GM12872 (cell line): ENCODE measurements around the gene DDR1.

ENCODE experiments used
- TF ChIP-seq, protein P1 (sequence below): IDR thresholded peaks from 3 replicates; pipeline ENCODE4 v1.5.1; 2011; ENCODE audit warnings: low read depth, mild to moderate bottlenecking, low read length, moderate library complexity; ENCODE audit not compliant: insufficient read depth

Gene DDR1

DNA sequence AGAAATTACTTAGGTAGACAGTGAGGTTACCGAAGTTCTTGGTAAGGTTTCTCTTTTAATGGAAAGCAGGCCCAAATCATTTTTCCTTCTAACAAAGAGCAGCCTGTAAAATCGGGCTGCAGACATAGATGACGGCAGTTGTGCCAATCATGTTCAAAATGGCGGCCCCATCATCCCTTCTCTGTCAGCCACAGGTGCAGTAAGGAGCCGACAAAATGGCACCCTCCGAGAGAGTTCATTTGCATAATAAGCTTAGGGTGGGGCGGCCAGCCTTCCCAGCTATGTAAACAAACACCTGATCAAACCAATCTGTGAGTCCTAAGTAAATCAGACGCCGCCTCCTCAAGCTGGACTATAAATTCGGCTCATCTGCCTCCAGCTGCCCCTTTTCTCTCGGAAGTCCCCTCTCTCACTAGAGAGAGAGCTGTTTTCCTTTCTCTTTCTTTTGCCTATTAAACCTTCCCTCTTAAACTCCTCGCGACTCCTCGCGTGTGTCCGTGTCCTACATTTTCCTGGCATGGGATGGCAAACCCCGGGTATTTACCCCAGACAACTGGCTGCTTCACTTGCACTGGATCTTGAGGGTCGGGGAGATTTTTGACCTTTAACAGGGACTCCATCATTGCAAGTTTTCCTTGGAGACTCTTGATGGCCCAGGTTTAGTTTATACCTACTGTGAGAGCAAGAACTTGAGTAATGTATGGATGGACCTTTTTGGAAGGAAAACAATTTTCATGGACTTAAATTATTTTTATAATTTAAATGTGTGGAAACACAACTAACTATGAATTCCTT is 8.9 kb upstream of the DDR1 start:
- TF ChIP-seq, protein P1, sequence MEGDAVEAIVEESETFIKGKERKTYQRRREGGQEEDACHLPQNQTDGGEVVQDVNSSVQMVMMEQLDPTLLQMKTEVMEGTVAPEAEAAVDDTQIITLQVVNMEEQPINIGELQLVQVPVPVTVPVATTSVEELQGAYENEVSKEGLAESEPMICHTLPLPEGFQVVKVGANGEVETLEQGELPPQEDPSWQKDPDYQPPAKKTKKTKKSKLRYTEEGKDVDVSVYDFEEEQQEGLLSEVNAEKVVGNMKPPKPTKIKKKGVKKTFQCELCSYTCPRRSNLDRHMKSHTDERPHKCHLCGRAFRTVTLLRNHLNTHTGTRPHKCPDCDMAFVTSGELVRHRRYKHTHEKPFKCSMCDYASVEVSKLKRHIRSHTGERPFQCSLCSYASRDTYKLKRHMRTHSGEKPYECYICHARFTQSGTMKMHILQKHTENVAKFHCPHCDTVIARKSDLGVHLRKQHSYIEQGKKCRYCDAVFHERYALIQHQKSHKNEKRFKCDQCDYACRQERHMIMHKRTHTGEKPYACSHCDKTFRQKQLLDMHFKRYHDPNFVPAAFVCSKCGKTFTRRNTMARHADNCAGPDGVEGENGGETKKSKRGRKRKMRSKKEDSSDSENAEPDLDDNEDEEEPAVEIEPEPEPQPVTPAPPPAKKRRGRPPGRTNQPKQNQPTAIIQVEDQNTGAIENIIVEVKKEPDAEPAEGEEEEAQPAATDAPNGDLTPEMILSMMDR, result no peak

DNA sequence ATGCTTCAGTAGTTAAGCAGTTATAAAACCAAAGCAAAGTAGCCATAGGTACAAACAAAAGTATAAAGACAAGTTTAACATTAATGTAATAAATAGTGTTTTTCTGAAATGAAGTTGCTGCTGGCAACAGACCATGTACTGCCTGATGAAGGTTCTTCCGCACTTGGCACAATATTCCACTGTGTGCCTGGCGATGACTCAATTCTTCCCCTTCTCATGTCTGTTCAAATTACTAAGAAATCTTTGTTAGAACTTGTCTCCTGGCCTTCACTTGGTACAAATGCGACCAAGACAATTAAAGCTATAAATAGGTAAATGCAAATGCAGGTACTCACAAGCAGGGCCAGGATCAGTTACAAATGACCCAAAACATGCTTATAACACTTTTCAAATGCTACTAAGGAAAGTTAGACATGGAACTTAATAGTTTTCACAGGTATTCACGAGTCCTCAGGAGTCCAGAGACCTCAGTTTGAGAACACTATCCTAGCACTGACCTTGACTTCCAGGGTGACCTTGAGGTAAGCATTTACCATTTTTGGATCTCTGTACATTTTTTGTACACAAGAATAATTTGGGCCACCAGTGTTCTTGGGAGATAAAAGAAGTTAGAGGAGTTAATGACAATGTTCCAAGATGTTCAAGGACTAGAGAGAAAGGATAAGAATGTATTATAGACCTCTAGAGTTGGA is 8.1 kb upstream of the DDR1 start:
- TF ChIP-seq, protein P1, result no peak

DNA sequence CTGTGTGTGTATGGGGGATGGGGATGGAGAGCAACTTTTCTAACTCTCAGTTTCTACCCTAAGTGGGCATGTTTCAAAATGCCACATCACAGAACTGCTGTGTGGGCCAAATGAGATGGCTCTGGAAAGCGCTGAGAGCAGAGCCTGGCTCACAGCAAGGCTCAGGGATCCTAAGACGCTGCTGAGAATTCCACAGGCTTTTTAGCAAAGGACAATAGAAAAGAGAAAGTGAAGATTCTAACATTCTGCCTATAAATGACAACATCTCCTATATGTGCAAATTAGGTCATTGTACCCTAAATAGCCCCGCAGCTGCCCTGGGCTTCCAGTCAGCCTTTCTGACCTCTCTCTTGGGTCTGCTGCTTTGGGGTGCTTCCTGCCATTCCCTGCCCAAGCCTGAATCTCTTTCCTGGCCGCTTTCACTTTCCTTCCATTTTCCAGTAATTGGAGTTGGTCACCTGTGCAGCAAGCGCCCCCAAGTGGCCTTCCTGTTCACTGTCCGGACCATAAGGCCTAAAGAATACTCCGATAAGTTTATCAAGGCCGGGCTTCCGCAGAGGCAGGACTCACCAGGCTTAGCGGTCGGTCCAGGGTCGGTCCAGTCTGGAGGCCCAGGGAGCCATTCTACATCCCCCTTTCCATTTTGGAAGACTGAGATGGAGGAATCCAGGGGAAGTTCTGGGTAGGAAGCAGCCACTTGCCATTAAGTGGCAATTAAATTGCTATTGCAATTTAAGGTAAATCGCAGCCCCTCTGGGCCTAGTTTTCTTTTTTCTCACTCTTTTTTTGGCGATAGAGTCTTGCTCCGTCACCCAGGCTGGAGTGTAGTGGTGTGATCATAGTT is 6.7 kb upstream of the DDR1 start:
- TF ChIP-seq, protein P1, result peak; percentile 87

DNA sequence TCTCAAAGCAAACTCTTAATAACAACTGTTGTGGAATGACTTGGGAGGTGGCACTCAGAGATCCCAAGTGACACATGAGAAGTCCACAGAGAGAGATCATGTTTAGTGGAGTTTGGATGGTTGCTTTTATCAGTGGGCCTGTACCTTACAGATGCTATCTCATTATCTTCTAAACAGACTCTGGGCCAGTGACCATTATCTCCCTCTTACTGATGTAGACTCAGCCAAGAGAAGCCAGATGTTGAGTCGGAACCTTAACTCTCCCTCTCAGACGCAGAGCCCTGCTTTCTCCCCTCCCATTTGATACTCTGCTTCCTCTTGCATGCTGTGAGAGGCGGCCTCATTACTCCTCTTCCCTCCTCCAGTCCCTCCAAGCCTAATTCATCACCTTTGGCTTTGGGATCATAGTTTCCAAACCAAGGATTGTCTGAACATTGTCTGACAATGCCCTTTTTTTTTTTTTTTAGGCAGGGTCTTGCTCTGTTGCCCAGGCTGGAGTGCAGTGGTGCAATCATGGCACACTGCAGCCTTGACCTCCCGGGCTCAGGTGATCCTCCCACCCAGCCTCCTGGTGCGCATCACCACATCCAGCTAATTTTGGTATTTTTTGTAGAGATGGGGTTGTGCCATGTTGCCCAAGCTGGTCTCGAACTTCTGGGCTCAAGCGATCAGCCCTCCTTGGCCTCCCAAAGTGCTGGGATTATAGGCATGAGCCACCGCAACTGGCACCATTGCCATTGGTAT is 4.5 kb upstream of the DDR1 start:
- TF ChIP-seq, protein P1, result no peak

DNA sequence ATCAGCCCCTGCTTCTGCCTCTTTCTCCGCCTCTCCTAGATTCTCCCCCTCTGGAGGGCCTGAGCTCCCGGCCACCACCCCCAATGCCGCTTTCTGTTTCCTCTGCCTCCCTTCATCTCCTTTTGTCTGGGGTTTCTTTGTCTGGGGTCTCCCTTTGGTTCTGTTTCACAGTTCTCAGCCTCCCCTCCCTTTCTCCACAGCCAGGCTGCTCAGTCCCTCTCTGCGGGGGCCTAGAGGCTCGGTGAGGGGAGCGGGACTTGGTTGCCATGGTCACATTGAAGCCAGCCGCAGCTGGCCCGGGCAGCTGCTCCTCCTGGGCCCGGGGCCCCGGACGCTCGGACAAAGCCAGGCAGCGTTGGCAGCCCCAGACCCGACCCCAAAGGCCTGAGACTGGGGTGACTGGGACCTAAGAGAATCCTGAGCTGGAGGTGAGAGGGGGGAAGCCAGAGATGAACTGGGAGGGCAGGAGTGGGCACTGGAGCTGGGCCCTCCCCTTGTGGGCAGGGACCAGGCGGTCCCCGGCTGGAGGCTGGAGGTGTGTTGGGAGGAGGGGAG is 3.5 kb upstream of the DDR1 start:
- TF ChIP-seq, protein P1, result no peak

DNA sequence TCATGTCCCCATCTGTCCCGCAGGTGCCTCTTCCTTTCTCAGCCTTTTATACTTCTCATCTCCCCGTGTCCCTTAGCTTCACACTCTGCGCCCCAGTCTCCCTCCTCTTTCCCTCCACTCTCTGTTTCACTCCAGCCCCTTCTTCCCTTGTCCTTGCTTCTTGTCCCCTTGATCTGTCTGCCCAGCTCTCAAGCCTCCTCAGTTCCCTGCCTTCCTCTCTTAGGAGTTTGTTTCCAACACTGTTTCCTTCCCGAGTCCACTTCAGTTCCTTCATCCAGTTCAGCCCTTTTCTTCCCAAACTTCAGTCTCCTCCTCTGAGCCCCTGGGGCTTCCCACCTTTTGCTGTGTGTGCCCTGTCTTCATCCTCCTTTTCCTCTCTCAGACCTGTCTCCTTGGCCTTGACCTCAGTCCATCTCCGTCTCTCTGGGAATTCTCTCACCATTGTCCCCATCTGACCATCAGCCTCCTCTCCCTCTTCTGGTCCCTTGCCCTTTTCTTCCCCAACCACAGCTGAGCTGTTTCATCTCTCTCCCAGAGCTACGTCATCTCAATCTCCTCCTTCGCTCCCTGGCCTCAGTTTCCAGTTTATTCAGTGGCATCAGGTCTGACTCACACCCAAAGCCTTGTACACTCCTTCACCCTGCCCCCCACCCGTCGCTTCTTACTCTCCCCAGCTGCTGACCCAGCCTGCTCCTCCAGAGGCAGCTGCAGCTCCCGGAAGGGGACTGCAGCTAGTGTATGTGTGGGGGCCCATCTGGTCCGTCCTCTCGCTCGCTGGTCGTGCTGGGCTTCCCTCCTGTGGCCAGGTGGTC is 2.7 kb upstream of the DDR1 start:
- TF ChIP-seq, protein P1, result no peak
